Osteocyte (in vitro differentiated cells): ENCODE results near the gene RANBP1. TPM values are rescaled to one million over a fixed set of nuclear protein-coding genes. Genes with fewer than 3 reads are reported as not detected.

ENCODE experiments used
- DNase-seq: peaks from one replicate; pipeline ENCODE4 v3.0.0; 2021; ENCODE audit warnings: mixed read lengths; ENCODE audit not compliant: unreplicated experiment; ENCODE audit errors: extremely low spot score
- H3K27ac Mint-ChIP-seq: one replicate; pipeline ENCODE4 v1.8.0; 2021; ENCODE audit warnings: mild to moderate bottlenecking, mixed read lengths; ENCODE audit not compliant: unreplicated experiment
- H3K27me3 Mint-ChIP-seq: one replicate; pipeline ENCODE4 v1.8.0; 2021; ENCODE audit warnings: mixed read lengths; ENCODE audit not compliant: unreplicated experiment
- H3K36me3 Mint-ChIP-seq: one replicate; pipeline ENCODE4 v1.8.0; 2021; ENCODE audit warnings: mixed read lengths; ENCODE audit not compliant: unreplicated experiment
- H3K4me1 Mint-ChIP-seq: one replicate; pipeline ENCODE4 v1.8.0; 2021; ENCODE audit warnings: mixed read lengths; ENCODE audit not compliant: unreplicated experiment
- H3K4me3 Mint-ChIP-seq: one replicate; pipeline ENCODE4 v1.8.0; 2021; ENCODE audit warnings: mild to moderate bottlenecking, moderate library complexity, mixed read lengths; ENCODE audit not compliant: unreplicated experiment
- H3K9me3 Mint-ChIP-seq: one replicate; pipeline ENCODE4 v1.8.0; 2021; ENCODE audit warnings: mixed read lengths; ENCODE audit not compliant: unreplicated experiment
- CTCF ChIP-seq: fragments of 200-600 bp; sonication (generic); IDR thresholded peaks from 2 replicates; pipeline ENCODE4 v1.5.0; 2021; ENCODE audit warnings: antibody characterized with exemption, mild to moderate bottlenecking, moderate library complexity
- microRNA-seq: library from miRNA; unstranded; fragments of <30 nt; microRNA quantifications from one replicate; pipeline ENCODE4 v1.1.0, GENCODE V29; 2020; ENCODE audit not compliant: unreplicated experiment
- total RNA-seq: library from RNA; stranded (reverse); gene quantifications from 2 replicates; pipeline ENCODE4 v1.2.1, GENCODE V29; 2021

RANBP1 gene
- total RNA-seq, 1 donor from 2014 or later: 104 TPM

- no peak for TF ChIP-seq CTCF
- Mint-ChIP-seq H3K27ac (no peak overlapping the region), H3K36me3 (no peaks in the 10 kb centered on the region), H3K9me3 (no peaks in the 10 kb centered on the region), H3K4me3 (no peak overlapping the region), H3K4me1 (peaks cover 5% of the 10 kb centered on the region), H3K27me3 (peaks cover 7% of the 10 kb centered on the region)
- DNase-seq: no peak
These were observed 57.9 kb downstream of the RANBP1 start for GRCh38 chr22:20173772-20174171.

GRCh38 chr22:20174785-20175596, 59.1 kb downstream of the RANBP1 start:
- no peak for DNase-seq
- TF ChIP-seq CTCF: peak; percentile 34
- no peak overlapping the region for H3K4me3 Mint-ChIP-seq
- no peaks in the 10 kb centered on the region for H3K9me3 Mint-ChIP-seq
- H3K4me1 Mint-ChIP-seq: peaks cover 5% of the 10 kb centered on the region
- H3K27me3 Mint-ChIP-seq: peaks cover 7% of the 10 kb centered on the region
- no peak overlapping the region for H3K27ac Mint-ChIP-seq
- no peaks in the 10 kb centered on the region for H3K36me3 Mint-ChIP-seq

- H3K27me3 Mint-ChIP-seq: peaks cover 5% of the 10 kb centered on the region
- no peak for DNase-seq
- H3K4me3 Mint-ChIP-seq: no peak overlapping the region
- no peaks in the 10 kb centered on the region for H3K36me3 Mint-ChIP-seq
- peaks cover 5% of the 10 kb centered on the region for H3K4me1 Mint-ChIP-seq
- no peak overlapping the region for H3K27ac Mint-ChIP-seq
- no peak for TF ChIP-seq CTCF
- no peaks in the 10 kb centered on the region for H3K9me3 Mint-ChIP-seq
These were observed 59.6 kb downstream of the RANBP1 start for GRCh38 chr22:20175597-20175900.

GRCh38 chr22:20176421-20177085, 60.6 kb downstream of the RANBP1 start:
- Mint-ChIP-seq H3K4me1 (peaks cover 5% of the 10 kb centered on the region), H3K36me3 (no peaks in the 10 kb centered on the region), H3K27me3 (peaks cover 5% of the 10 kb centered on the region), H3K27ac (no peak overlapping the region), H3K9me3 (no peaks in the 10 kb centered on the region), H3K4me3 (no peak overlapping the region)
- no peak for TF ChIP-seq CTCF
- DNase-seq: no peak

Small RNAs within 50 kb of the gene (microRNA-seq; reads per million reads assigned to microRNA genes)
- gene MIR6816: not detected

Other genes starting within 250 kb of the RANBP1 start
- gene COMT, start 174.3 kb upstream of the RANBP1 start, total RNA-seq: 92.1 and 94.1 TPM in 2 replicates
- 12.6 and 13.1 TPM in 2 replicates for gene TXNRD2, start 174.3 kb upstream of the RANBP1 start, total RNA-seq
- gene ARVCF, start 99.3 kb upstream of the RANBP1 start, total RNA-seq: 26.5 and 29.3 TPM in 2 replicates
- 24.9 and 28.1 TPM in 2 replicates for gene TANGO2, start 95.0 kb upstream of the RANBP1 start, total RNA-seq
- 44.0 and 45.1 TPM in 2 replicates for gene DGCR8, start 35.9 kb upstream of the RANBP1 start, total RNA-seq
- gene TRMT2A, start 1.1 kb downstream of the RANBP1 start, total RNA-seq: 60.8 and 62.9 TPM in 2 replicates
- gene ZDHHC8, start 15.7 kb downstream of the RANBP1 start, total RNA-seq: 102 and 108 TPM in 2 replicates
- 0.56 and 1.6 TPM in 2 replicates for gene CCDC188, start 35.0 kb downstream of the RANBP1 start, total RNA-seq
- gene RTN4R, start 152.2 kb downstream of the RANBP1 start, total RNA-seq: 1.5 and 2.1 TPM in 2 replicates
- 55.0 and 59.4 TPM in 2 replicates for gene DGCR6L, start 204.0 kb downstream of the RANBP1 start, total RNA-seq